ENCODE measurements around the gene AATK. TPM values are rescaled to one million over a fixed set of nuclear protein-coding genes. Genes with fewer than 3 reads are reported as not detected.

The AATK gene
- total and polyA plus RNA-seq, 2 donors (not counting 3 experiments of a cell fraction or from before 2014, with no cell fraction given) = 0.69 to 1.00 TPM

- no peak for TF ChIP-seq POLR2AphosphoS5 (IDR thresholded peaks at IDR 0.05; ENCODE audit: insufficient read depth, low read depth, low read length)
- no peak for TF ChIP-seq FOS (IDR thresholded peaks at IDR 0.05; ENCODE audit: borderline replicate concordance, insufficient read depth, low read length)
- TF ChIP-seq POLR2A (IDR thresholded peaks at IDR 0.05; ENCODE audit: low read depth, low read length) = no peak
- TF ChIP-seq MAX (IDR thresholded peaks at IDR 0.05; ENCODE audit: insufficient read depth, insufficient read length) = no peak
- TF ChIP-seq EZH2 (IDR thresholded peaks at IDR 0.05; ENCODE audit: borderline replicate concordance, low read depth, low read length, severe bottlenecking) = no peak
- no peak for TF ChIP-seq JUN (IDR thresholded peaks at IDR 0.05; ENCODE audit: borderline replicate concordance, insufficient read depth, insufficient read length, low read depth)
- no peak for TF ChIP-seq GATA2 (IDR thresholded peaks at IDR 0.05; ENCODE audit: insufficient read depth, insufficient read length, low read depth, low read length)
- no peak for TF ChIP-seq CTCF (IDR thresholded peaks at IDR 0.05; ENCODE audit: extremely low read depth in 1 of 2, insufficient read depth in 1 of 2, low read depth in 1 of 2, low read length in 2 of 2)
- no peak for TF ChIP-seq MYC (IDR thresholded peaks at IDR 0.05; ENCODE audit: low read depth, low read length)
- Histone ChIP-seq H4K20me1 (replicated peaks; ENCODE audit: control insufficient read depth, extremely low read depth, insufficient read depth, low read length) (no peaks in the 10 kb centered on the region), H3K4me3 (replicated peaks in 1 of 3; ENCODE audit: insufficient read depth in 1 of 3, low read depth in 1 of 3, low read length in 3 of 3) (no peak overlapping the region), H3K4me1 (ENCODE audit: control insufficient read depth, extremely low read depth, insufficient read depth, low read length) (peaks cover 6% of the 10 kb centered on the region), H3K9me1 (replicated peaks; ENCODE audit: control insufficient read depth, extremely low read depth, insufficient read depth, low read length) (no peaks in the 10 kb centered on the region), H3K79me2 (ENCODE audit: control insufficient read depth, insufficient read depth, low read length) (no peaks in the 10 kb centered on the region), H3K9me3 (replicated peaks; ENCODE audit: control insufficient read depth, insufficient read depth, low read length) (no peaks in the 10 kb centered on the region), H3K27me3 (ENCODE audit: control insufficient read depth in 2 of 2, insufficient read depth in 2 of 2, low read length in 2 of 2) (no peaks in the 10 kb centered on the region), H3K4me2 (ENCODE audit: insufficient read depth, low read length) (no peak overlapping the region), H3K9ac (replicated peaks; ENCODE audit: extremely low read depth, insufficient read depth, low read length) (no peak overlapping the region), H3K27ac (ENCODE audit: insufficient read depth, low read depth, low read length) (no peak overlapping the region), H2AFZ (ENCODE audit: low read depth, low read length) (no peak overlapping the region), H3K36me3 (ENCODE audit: control insufficient read depth in 2 of 2, extremely low read depth in 1 of 2, insufficient read depth in 2 of 2, low read length in 2 of 2) (peaks cover 0 to 4% of the 10 kb centered on the region in 2 experiments)
- no TSS peak for BruUV-seq (replicated peaks)
- CTCF ChIA-PET = interaction anchor here (0.8 to 1.1 kb wide), 2 partner anchors 9 to 50 kb away, joined by 3 to 4 read pairs; no protein-coding TSS in a partner anchor
- POLR2A ChIA-PET = no interaction called here
- DNase-seq (ENCODE audit: low read depth, low spot score) (no peak), FAIRE-seq (no peak)
- intact Hi-C loops (cut with micrococcal nuclease) (no loop called here), dilution Hi-C loops (cut with MboI; ENCODE audit: extremely low pct_ligation_motif_present, low sequenced_read_pairs) (no loop called here)
Measured at GRCh38 chr17:81207610-81208581, 41.9 kb upstream of the AATK start.

All from endothelial cell of umbilical vein (primary cell).